Skeletal muscle cell (primary cell): ENCODE results near the gene DRG2.

ENCODE experiments used
- DNase-seq: peaks from one replicate; pipeline ENCODE4 v3.0.0-alpha.2; 2010; ENCODE audit warnings: low read depth
- H3K4me3 ChIP-seq: 2 replicates; pipeline ENCODE4 v1.5.1; 2011; ENCODE audit warnings: low read depth, mild to moderate bottlenecking, control low read depth, low read length, moderate library complexity

DRG2 gene

DNA sequence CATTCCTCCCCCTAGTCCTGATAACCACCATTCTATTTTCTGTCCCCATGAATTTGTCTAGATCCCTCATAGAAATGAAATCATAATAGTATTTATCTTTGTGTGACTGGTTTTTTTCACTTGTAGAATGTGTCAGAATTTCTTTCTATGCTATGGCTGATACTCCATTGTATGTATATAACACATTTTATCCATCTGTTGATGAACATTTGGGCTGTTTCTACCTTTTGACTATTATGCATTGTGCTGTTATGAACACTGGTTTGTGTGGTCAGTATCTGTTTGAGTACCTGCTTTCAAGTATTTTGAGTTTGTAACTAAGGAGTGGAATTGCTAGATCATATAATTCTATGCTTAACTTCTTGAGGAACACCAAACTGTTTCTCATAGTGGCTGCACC, 16.0 kb upstream of the DRG2 start:
- H3K4me3 ChIP-seq = no peak overlapping the region
- DNase-seq = no peak

- no peak overlapping the region for H3K4me3 ChIP-seq
- DNase-seq = no peak
Observed at GRCh38 chr17:18074566-18075272, 13.0 kb upstream of the DRG2 start.

GRCh38 chr17:18076936-18077335, 10.8 kb upstream of the DRG2 start:
- no peak for DNase-seq
- no peak overlapping the region for H3K4me3 ChIP-seq

GRCh38 chr17:18079543-18079942, 8.2 kb upstream of the DRG2 start:
- H3K4me3 ChIP-seq = no peak overlapping the region
- no peak for DNase-seq

GRCh38 chr17:18084256-18084655, 3.5 kb upstream of the DRG2 start:
- H3K4me3 ChIP-seq = no peak overlapping the region
- DNase-seq = no peak

GRCh38 chr17:18089613-18090012, 1.9 kb downstream of the DRG2 start:
- no peak for DNase-seq
- H3K4me3 ChIP-seq = no peak overlapping the region

DNA sequence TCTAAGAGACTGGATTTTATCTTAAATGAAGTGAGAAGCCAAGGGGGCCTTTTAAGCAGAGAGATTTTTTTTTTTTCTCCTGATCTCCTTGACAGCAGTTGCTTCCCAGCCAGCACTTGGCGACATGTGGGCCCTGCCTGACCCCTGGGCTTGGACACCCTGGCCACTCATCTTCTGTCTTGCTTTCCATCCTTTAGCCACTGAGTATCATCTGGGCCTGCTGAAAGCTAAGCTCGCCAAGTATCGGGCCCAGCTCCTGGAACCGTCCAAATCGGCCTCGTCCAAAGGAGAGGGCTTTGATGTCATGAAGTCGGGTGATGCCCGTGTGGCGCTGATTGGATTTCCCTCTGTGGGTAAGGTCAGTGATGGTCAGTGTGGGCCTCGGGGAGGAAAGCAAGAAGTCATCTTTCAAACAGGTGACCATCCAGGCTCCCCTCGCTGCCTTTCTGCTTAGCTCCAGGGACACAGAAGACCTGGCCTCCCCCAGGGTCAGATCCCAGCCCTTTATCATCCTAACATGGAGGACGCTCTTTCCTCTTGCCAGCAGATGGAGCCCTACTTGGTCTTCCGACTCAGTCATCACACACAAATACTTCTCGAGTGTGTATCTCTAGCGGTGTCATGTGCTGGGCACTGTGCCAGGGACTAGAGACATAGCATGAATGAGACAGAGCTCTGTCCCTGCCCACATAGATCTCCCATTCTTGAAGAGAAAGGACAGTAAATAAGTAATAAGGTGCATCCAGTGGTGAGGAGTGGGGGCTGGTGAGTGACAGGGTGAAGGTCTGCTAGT, 6.1 kb downstream of the DRG2 start:
- no peak for DNase-seq
- no peak overlapping the region for H3K4me3 ChIP-seq

DNA sequence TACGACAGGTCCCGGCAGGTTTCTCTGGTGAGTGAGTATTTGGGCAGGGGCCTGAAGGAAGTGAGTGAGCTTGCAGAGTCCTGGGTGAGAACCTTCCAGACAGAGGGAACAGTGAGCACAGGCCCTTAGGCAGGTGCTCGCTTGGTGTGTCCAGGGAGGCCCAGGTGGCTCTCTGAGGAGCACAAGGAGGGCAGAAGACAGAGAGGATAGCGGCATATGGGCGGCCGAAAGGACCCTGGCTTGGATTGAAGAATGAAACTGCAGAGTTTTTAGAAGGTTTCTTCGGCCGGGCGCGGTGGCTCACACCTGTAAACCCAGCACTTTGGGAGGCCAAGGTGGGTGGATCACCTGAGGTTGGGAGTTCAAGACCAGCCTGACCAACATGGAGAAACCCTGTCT, 6.7 kb downstream of the DRG2 start:
- no peak for DNase-seq
- H3K4me3 ChIP-seq = no peak overlapping the region

DNA sequence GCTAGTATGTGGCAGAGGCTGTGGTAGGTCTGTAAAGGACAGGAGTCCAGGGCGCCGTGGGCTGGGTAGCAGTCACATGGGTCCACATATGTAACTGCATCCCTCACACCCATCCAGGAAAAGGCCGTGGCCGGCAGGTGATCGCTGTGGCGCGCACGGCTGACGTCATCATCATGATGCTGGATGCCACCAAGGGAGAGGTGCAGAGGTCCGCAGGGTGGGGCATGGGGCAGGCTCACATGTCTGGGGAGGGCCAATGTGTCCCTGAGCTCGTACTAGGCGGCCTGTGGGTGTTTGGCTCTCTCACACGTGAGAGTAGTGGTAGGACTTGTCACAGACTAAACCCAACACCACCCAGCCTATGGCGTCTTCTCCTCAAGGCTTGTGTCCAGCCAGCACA, 11.8 kb downstream of the DRG2 start:
- H3K4me3 ChIP-seq = no peak overlapping the region
- no peak for DNase-seq

GRCh38 chr17:18100616-18101015, 12.9 kb downstream of the DRG2 start:
- no peak overlapping the region for H3K4me3 ChIP-seq
- DNase-seq = no peak

GRCh38 chr17:18101828-18102227, 14.1 kb downstream of the DRG2 start:
- no peak for DNase-seq
- no peak overlapping the region for H3K4me3 ChIP-seq

GRCh38 chr17:18102640-18103039, 14.9 kb downstream of the DRG2 start:
- no peak overlapping the region for H3K4me3 ChIP-seq
- no peak for DNase-seq

GRCh38 chr17:18105027-18105426, 17.3 kb downstream of the DRG2 start:
- DNase-seq = no peak
- H3K4me3 ChIP-seq = no peak overlapping the region

DNA sequence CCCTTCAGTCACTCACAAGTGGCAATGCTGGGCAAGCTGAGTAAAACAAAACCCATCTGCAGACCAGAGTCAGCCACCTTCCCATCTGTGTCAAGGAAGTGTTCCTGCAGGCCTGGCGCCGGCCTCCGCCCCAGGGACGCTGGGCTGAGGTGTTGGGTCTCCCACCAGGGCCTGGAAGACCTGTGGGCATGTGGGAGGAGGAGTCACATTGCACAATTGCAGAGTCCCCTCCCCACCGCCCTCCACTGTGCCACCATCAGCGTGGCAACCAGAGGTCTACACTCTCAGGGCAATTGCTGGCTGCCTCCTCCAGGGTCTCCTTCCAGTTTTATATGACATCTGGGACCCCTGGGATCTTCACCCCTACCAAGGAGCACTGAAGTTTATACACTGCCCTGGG, 17.8 kb downstream of the DRG2 start:
- no peak for DNase-seq
- no peak overlapping the region for H3K4me3 ChIP-seq

DNA sequence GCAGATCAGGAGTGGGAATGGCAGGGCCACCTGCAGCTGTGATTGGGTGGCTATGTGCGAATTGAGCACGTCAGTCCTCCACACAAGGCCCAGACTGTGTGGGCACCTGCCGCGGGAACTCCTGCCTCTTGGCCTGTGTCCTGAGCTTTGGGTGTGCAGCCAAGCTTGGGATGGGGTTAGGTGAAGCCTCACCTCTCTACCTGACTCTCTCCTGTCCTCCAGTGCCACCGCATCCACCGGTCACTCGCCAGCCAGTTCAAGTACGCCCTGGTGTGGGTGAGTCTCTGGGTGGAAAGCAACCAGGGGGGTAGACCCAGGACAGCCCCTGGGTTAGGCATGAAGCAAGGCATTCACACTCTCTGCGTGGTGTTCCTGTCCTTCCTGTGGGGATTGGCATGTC, 18.5 kb downstream of the DRG2 start:
- no peak overlapping the region for H3K4me3 ChIP-seq
- no peak for DNase-seq

GRCh38 chr17:18107061-18107790, 19.5 kb downstream of the DRG2 start:
- no peak for DNase-seq
- no peak overlapping the region for H3K4me3 ChIP-seq

- DNase-seq = no peak
- no peak overlapping the region for H3K4me3 ChIP-seq
Observed at GRCh38 chr17:18107971-18108370, 20.2 kb downstream of the DRG2 start.

DNA sequence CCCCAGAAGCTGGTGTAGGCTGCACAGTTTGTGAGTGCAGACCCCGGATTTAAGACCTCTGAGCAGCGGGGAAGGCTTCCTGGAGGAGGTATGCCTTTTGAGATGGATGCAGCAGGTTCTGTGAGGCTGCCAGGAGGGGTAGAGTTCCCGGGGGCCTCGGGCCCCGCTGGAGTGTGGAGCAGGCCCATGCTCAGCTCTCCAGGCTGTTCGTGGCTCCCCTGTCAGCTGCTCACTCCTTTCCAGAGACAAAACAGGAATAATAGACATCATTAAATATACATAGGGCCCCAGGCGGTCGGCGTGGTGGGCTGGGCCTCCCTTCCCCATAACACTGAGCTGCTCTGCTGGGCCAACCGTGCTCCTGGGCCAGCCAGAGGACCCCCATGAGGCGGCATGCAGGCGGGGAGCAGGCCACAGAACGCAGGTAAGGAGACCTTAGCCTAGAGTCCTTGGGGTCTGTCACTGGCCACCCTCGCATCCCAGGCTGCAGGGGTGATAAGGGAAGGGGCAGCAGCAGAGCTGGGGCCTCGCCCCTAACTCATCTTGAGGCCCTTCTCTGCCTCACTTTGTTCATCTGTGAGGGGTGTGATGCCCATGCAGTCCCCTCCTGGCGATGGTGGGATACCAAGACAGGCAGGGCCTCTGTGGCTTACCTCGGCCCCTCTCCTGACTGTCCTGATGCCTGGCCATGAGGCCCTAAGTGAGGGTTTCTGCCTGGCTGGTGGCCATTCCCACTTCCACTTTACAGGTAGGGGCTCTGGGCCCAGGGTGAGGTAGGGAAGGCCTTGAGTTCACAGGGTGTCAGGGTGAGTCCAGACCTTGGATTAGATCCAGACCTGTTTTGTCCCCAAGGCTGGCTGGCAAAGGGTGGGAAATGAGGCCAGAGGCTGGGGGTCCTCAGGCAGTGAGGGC, 20.9 kb downstream of the DRG2 start, which contains the start of gene MYO15A:
TSS of gene MYO15A (plus strand) at position 356 of the 912 bp plus-strand sequence. CDS start 10,045 bp downstream, outside the sequence.
- no peak for DNase-seq
- H3K4me3 ChIP-seq = no peak within 1 kb of the TSS

DNA sequence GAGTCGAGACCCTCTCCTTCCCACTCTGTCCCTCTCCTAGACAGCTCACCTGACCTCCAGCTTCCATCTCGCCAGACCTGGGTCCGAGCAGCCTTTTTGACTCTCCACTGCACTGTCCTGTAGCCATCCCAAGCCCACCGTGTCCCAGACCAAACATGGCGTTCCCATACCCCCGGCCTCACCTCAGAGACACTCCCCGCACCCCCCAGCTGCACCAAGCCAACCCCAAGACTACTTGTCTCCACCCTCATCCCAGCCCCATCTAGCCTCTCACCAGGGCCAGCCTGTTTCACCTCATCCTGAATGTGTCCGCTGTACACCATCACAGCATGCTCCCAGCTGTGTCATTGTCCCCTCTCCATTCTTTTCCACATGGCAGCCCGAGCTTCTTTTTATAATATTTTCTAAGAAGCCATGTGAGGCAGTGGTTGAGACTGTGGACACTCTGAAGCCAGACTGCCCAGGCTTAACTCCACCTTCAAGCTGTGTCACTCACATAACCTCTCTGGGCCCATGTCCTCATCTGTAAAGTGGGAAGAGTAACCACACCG, 22.3 kb downstream of the DRG2 start:
- no peak for DNase-seq
- no peak overlapping the region for H3K4me3 ChIP-seq
